IPS-NIHi11 (cell line): ENCODE measurements around the gene DUSP9.

Source experiments
- DNase-seq: peaks from one replicate; pipeline ENCODE4 v3.0.0; 2012; ENCODE audit warnings: mixed read lengths, low spot score

DUSP9 gene

GRCh38 chrX:153621949-153622598, 24.9 kb upstream of the DUSP9 start:
- DNase-seq, result no peak

DNA sequence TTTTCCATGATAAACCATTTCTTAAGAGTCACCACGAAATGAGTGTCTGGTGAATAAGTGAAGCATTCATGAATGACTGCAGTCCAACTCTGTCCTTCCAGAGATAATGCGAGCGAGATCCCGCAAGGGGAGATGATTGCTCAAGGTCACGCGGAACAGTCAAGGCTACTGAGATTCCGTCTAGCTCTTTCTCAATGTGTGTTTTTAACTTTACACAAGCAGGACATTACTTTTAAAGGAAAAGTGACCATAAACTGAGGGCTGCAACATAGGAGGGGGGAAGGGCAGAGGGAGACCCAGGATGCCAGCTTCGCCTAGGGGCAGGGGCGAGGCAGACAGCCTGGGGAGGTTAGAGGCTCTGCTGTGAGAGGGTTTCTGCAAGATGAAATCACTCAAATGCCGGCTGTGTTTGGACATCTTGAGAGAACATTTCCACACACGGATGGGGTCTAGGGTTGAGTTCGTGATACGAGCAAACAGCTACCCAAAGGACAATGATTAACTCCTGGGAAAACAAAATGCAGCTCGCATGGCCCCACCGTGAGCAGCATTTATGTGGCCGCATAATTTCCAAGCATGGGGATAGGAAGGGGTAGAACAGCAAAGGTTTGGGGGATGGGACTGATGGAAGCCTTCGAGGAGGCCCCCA, 24.2 kb upstream of the DUSP9 start:
- no peak for DNase-seq

- DNase-seq, result no peak
Measured at GRCh38 chrX:153623310-153624029, 23.5 kb upstream of the DUSP9 start.

GRCh38 chrX:153624196-153625091, 22.6 kb upstream of the DUSP9 start:
- DNase-seq, result no peak

GRCh38 chrX:153625271-153626024, 21.6 kb upstream of the DUSP9 start:
- no peak for DNase-seq

DNA sequence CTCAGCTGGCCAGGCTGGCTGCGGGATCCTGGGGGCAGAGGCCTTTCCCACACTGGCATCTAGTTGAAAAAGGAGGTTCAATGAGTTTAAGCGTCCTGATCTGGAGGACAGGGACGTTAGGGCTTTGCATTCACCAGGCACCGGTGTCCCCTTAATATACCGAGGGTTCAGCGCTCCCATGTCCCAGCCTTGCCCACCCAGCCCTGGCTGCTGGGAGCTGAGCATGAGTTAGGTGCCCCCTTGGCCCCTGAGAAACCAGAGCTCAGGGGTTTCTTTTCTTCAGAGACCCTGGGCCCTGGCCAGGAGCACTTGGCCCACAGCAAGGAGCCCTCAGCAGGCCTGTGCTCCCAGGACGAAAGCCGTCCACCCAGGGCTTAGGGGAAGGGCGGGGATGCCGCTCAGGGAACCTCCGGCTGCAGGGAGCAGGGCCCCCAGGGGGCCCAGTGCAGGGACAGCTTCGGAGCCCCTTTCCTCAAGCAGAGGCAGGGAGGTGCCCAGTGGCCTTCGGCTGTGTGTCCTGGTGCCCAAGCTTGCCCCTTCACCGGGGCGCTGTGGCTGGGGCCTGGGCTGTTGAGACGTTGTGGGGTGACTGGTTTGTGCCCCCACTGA, 20.9 kb upstream of the DUSP9 start:
- DNase-seq, result no peak

DNA sequence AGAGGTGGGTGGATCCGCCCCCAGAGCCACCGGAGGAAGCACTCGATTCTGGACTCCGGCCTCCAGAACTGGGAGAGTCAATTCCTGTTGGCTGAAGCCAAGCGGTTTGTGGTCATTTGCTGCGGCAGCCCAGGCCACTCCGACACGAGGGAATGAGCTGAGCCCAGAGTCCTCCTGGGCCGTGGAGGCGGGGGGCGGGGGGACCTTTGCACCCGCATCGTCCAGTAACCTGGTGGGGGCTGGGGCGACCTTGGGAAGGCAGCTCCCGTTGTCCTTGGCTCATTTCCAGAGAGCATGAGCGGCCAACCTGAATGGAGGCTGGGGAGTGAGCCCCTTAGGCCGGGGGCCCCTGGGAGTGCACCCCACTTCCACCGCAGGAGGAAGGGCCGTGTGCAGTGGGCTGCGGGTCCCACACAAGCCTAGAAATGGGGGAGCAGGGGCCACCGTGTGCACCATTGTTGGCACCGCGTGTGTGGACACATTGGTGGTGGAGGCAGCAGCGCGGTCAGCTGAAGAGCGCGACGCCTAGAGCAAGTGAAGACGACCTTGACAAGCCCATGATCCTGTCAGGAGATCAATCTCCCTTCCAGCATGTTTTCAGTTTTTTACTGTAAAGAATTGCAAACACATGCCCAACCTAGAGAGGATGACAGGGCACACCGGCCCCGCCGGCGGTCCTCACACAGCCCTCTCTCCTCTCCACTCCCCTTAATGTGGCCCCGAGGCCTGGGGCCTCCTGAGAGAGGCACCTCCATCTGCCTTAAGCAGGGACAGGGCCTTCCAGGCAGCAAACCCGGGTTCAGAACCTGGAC, 19.9 kb upstream of the DUSP9 start:
- no peak for DNase-seq

- DNase-seq, result no peak
Measured at GRCh38 chrX:153627675-153628111, 19.3 kb upstream of the DUSP9 start.

GRCh38 chrX:153628129-153628528, 18.9 kb upstream of the DUSP9 start:
- no peak for DNase-seq

- no peak for DNase-seq
Measured at GRCh38 chrX:153628665-153629064, 18.3 kb upstream of the DUSP9 start.

DNA sequence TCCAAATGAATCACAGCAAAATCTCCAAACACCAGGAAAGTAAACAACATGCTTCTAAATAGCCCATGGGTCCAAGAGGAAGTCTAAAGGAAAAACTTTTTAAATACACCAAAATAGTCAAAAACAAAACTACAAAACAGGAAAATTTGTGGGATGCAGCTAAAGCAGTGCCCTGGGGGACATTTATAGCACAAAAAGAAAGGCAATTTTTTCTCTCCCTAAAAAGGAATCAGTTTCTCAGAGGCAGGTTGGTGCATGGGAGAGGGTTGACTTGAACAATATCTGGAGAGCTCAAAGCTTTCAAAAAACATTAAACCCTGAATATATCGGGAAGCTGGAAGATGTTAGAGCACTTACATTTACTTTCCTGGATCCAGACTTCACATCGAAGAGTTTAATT, 15.7 kb upstream of the DUSP9 start:
- DNase-seq, result no peak

- DNase-seq, result no peak
Measured at GRCh38 chrX:153631907-153632594, 15.0 kb upstream of the DUSP9 start.

- no peak for DNase-seq
Measured at GRCh38 chrX:153632595-153632946, 14.4 kb upstream of the DUSP9 start.

- no peak for DNase-seq
Measured at GRCh38 chrX:153633048-153633447, 14.0 kb upstream of the DUSP9 start.

- DNase-seq, result no peak
Measured at GRCh38 chrX:153633607-153634180, 13.3 kb upstream of the DUSP9 start.

- no peak for DNase-seq
Measured at GRCh38 chrX:153634236-153634635, 12.8 kb upstream of the DUSP9 start.

DNA sequence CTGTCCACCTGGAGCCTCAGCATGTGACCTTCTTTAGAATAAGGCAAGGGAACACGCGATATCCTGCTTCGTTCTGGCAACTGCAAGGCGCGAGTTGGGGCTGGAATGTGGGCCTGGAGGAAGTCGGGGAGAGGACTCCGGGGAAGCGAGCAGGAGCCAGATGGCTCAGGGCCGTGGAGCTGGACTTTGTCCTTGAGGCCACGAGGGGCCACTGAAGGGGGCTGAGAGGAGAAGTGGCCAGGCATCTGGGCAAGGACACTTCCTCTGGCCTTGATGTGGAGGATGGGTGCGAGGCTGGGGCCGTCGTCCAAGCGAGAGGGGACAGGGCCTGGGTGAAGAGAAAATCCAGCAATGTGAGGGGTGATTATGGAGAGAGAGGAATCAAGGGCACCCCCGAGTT, 12.2 kb upstream of the DUSP9 start:
- DNase-seq, result no peak

DNA sequence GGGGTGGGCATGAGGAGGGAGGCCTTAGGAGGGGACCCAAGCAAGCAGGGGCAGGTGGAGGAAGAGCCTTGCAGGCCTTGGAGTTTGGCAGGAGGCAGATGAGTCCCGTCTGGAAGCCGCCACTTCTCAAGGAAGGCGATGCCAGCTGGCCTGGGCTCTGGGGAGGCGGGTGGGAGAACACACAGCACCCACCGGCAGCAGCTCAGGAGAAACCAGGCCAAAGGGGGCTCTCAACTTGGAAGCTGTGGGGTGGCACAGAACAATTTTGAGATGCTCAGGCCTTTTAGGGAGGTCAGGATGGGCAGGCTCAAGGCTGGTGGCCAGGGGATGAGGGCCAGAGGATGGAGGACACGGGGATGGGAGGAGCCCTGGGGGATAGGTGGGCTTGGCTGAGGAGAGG, 11.6 kb upstream of the DUSP9 start:
- no peak for DNase-seq
